Ishikawa (cell line): ENCODE data around the gene ADAM15.

Experiments
- CREB1 ChIP-seq: IDR thresholded peaks from 2 replicates; pipeline ENCODE4 v1.6.1; 2012; ENCODE audit warnings: low read depth
- TEAD4 ChIP-seq: IDR thresholded peaks from 2 replicates; pipeline ENCODE4 v1.6.1; 2012

DNA sequence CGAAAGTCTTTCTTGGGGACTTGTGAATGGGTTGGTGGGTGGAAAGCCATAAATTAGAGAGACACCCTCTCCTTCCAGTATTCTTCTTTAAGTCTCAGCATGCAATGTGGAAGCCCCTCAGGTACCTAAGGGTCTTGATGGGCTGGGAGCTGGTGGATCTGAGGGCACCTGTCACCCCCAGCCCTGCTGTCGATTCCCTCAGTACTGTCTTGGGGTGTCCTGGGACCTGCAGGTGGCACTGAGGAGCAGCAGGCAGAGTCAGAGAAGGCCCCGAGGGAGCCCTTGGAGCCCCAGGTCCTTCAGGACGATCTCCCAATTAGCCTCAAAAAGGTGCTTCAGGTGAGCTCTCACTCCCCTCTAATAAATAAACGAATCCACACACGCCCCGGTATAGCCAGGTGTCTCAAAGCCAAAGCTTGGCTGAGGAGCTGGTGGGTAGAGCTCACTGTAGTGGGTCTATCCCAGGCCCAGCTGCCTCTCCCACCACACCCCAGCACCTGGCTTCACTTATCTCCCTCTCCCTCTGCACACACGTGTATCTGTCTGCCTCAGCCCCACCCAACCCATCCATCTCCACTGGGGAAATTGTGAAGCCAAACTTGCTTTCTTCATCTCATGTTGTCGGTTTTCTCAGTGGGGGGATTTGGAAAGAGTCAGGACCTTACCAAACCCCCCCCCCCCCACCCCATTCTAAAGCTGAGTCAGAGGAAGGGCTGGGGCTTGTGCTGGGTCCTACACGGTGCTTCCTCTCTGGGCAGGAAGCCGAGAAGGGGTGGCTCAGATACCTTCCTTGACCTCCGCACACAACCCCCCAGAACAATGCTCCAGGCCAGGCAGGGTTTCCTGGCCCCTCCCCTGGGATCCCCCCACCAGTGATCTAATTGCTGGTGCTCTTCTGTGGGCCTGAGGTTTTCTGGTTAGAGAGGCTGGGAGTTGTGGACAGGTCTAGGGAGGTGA lies 1.6 kb downstream of the ADAM15 start:
- TF ChIP-seq CREB1 (no peak), TEAD4 (no peak)
